ENCODE results near the gene AAR2.

The AAR2 gene

DNA sequence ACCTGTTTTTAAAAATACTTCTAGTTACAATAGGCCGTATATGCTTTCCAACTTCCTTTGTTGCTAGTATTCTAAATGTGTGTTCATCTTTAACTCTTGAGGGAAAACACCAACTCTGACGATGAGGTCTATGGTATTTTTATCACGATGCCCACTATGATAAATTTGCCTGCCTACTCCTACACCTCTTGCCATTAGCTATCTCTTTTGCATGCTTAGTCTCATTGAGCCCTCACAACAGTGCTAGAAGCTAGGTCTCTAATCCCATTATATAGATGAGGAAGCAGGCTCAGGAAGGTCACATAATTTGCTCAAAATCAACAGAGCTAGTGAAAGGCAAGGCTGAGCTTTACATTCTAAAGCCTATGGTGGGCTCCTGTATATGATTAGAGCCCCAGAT, 13.2 kb downstream of the AAR2 start:
- TF ChIP-seq CTCF (IDR thresholded peaks at IDR 0.05; ENCODE audit: insufficient read depth, low read length) (no peak), SPI1 (IDR thresholded peaks at IDR 0.05; ENCODE audit: borderline replicate concordance, low read depth) (no peak), GABPA (IDR thresholded peaks at IDR 0.05; ENCODE audit: low read depth) (no peak), POLR2AphosphoS5 (IDR thresholded peaks at IDR 0.05; ENCODE audit: low read depth) (no peak)
- TF ChIP-seq, protein P1, sequence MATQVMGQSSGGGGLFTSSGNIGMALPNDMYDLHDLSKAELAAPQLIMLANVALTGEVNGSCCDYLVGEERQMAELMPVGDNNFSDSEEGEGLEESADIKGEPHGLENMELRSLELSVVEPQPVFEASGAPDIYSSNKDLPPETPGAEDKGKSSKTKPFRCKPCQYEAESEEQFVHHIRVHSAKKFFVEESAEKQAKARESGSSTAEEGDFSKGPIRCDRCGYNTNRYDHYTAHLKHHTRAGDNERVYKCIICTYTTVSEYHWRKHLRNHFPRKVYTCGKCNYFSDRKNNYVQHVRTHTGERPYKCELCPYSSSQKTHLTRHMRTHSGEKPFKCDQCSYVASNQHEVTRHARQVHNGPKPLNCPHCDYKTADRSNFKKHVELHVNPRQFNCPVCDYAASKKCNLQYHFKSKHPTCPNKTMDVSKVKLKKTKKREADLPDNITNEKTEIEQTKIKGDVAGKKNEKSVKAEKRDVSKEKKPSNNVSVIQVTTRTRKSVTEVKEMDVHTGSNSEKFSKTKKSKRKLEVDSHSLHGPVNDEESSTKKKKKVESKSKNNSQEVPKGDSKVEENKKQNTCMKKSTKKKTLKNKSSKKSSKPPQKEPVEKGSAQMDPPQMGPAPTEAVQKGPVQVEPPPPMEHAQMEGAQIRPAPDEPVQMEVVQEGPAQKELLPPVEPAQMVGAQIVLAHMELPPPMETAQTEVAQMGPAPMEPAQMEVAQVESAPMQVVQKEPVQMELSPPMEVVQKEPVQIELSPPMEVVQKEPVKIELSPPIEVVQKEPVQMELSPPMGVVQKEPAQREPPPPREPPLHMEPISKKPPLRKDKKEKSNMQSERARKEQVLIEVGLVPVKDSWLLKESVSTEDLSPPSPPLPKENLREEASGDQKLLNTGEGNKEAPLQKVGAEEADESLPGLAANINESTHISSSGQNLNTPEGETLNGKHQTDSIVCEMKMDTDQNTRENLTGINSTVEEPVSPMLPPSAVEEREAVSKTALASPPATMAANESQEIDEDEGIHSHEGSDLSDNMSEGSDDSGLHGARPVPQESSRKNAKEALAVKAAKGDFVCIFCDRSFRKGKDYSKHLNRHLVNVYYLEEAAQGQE (IDR thresholded peaks at IDR 0.05; ENCODE audit: insufficient replicate concordance, low read depth): no peak

GRCh38 chr20:36251426-36251825, 15.1 kb downstream of the AAR2 start:
- Histone ChIP-seq H3K27me3 (ENCODE audit: insufficient read depth, poor library complexity, severe bottlenecking) (no peaks in the 10 kb centered on the region), H3K4me3 (replicated peaks; ENCODE audit: insufficient read depth, low read length) (no peak overlapping the region), H3K27ac (replicated peaks) (no peak overlapping the region)
- TF ChIP-seq, protein P1 (IDR thresholded peaks at IDR 0.05; ENCODE audit: insufficient replicate concordance, low read depth): no peak
- no peak for TF ChIP-seq CTCF (IDR thresholded peaks at IDR 0.05; ENCODE audit: insufficient read depth, low read length)
- no peak for TF ChIP-seq POLR2AphosphoS5 (IDR thresholded peaks at IDR 0.05; ENCODE audit: low read depth)
- no peak for TF ChIP-seq SPI1 (IDR thresholded peaks at IDR 0.05; ENCODE audit: borderline replicate concordance, low read depth)
- no peak for TF ChIP-seq GABPA (IDR thresholded peaks at IDR 0.05; ENCODE audit: low read depth)
- DNase-seq (ENCODE audit: low read depth in 1 of 2, low spot score in 1 of 2): no peak

More for the DNA sequence above, 13.2 kb downstream of the AAR2 start:
- DNase-seq (ENCODE audit: low read depth in 1 of 2, low spot score in 1 of 2): no peak
- no peak overlapping the region for H3K27ac ChIP-seq (replicated peaks)
- no peaks in the 10 kb centered on the region for H3K27me3 ChIP-seq (ENCODE audit: insufficient read depth, poor library complexity, severe bottlenecking)
- no peak overlapping the region for H3K4me3 ChIP-seq (replicated peaks; ENCODE audit: insufficient read depth, low read length)

DNA sequence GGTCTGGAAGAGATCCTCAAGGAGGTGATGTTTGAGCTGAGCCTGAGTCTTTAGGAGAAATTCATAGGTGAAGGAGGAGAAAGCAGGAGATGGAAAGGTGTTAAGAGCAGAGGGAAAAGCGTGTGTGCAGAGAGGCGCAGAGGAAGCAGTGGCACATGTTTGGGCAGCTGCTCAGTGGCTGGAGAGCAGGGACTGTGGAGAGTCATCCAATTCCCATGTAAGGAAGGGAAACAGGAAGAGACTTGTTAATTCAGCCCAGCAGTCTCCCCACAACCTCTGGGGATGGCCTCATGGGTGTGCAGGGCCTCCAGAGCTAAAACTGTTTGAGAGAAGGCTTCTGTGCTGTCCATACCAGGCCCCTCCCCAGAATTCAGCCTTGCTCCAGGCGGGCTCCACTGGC, 16.2 kb downstream of the AAR2 start:
- DNase-seq (ENCODE audit: low read depth in 1 of 2, low spot score in 1 of 2): no peak
- TF ChIP-seq POLR2AphosphoS5 (IDR thresholded peaks at IDR 0.05; ENCODE audit: low read depth) (no peak), GABPA (IDR thresholded peaks at IDR 0.05; ENCODE audit: low read depth) (no peak), SPI1 (IDR thresholded peaks at IDR 0.05; ENCODE audit: borderline replicate concordance, low read depth) (no peak), CTCF (IDR thresholded peaks at IDR 0.05; ENCODE audit: insufficient read depth, low read length) (no peak)
- TF ChIP-seq, protein P1 (IDR thresholded peaks at IDR 0.05; ENCODE audit: insufficient replicate concordance, low read depth): no peak
- Histone ChIP-seq H3K27me3 (ENCODE audit: insufficient read depth, poor library complexity, severe bottlenecking) (no peaks in the 10 kb centered on the region), H3K27ac (replicated peaks) (no peak overlapping the region), H3K4me3 (replicated peaks; ENCODE audit: insufficient read depth, low read length) (no peak overlapping the region)
